ENCODE measurements around the gene ANKS1B.

ANKS1B gene

GRCh38 chr12:99093166-99093565 is 891.6 kb downstream of the ANKS1B start:
- no peak for DNase-seq

GRCh38 chr12:99092100-99092851 is 892.5 kb downstream of the ANKS1B start:
- no peak for DNase-seq

- peak; percentile 93 for DNase-seq
Measured at GRCh38 chr12:99087278-99087677, 897.5 kb downstream of the ANKS1B start.

- no peak for DNase-seq
Measured at GRCh38 chr12:99079811-99080210, 904.9 kb downstream of the ANKS1B start.

GRCh38 chr12:99068993-99069747 is 915.6 kb downstream of the ANKS1B start:
- DNase-seq: peak; percentile 57

GRCh38 chr12:99067171-99067785 is 917.5 kb downstream of the ANKS1B start:
- no peak for DNase-seq

GRCh38 chr12:99066726-99067125 is 918.0 kb downstream of the ANKS1B start:
- DNase-seq: no peak

- DNase-seq: no peak
Measured at GRCh38 chr12:99063182-99063581, 921.6 kb downstream of the ANKS1B start.

- no peak for DNase-seq
Measured at GRCh38 chr12:99059824-99060511, 924.8 kb downstream of the ANKS1B start.

GRCh38 chr12:99057670-99058069 is 927.1 kb downstream of the ANKS1B start:
- DNase-seq: no peak

GRCh38 chr12:99056186-99056585 is 928.5 kb downstream of the ANKS1B start:
- no peak for DNase-seq

GRCh38 chr12:99055299-99055698 is 929.4 kb downstream of the ANKS1B start:
- DNase-seq: no peak

- no peak for DNase-seq
Measured at GRCh38 chr12:99054601-99055128, 930.1 kb downstream of the ANKS1B start.

- DNase-seq: no peak
Measured at GRCh38 chr12:99053616-99054362, 930.9 kb downstream of the ANKS1B start.

- DNase-seq: no peak
Measured at GRCh38 chr12:99049774-99050173, 935.0 kb downstream of the ANKS1B start.

GRCh38 chr12:99045158-99045557 is 939.6 kb downstream of the ANKS1B start:
- no peak for DNase-seq

- peak; percentile 58 for DNase-seq
Measured at GRCh38 chr12:99043319-99043914, 941.3 kb downstream of the ANKS1B start.

GRCh38 chr12:99042226-99042625 is 942.5 kb downstream of the ANKS1B start:
- DNase-seq: no peak

GRCh38 chr12:99039367-99040120 is 945.2 kb downstream of the ANKS1B start:
- no peak for DNase-seq

- no peak for DNase-seq
Measured at GRCh38 chr12:99036566-99036965, 948.2 kb downstream of the ANKS1B start.

GRCh38 chr12:99035803-99036202 is 948.9 kb downstream of the ANKS1B start:
- no peak for DNase-seq
